GM12872 (cell line): ENCODE data around the gene RAP1GDS1.

Source experiments
- CTCF ChIP-seq: IDR thresholded peaks from 3 replicates; pipeline ENCODE4 v1.5.1; 2011; ENCODE audit warnings: low read depth, mild to moderate bottlenecking, low read length, moderate library complexity; ENCODE audit not compliant: insufficient read depth

Gene RAP1GDS1

GRCh38 chr4:98334461-98334860 is 73.3 kb downstream of the RAP1GDS1 start:
- no peak for TF ChIP-seq CTCF

GRCh38 chr4:98338761-98339438 is 77.7 kb downstream of the RAP1GDS1 start:
- TF ChIP-seq CTCF = no peak

- no peak for TF ChIP-seq CTCF
These were observed 80.1 kb downstream of the RAP1GDS1 start for GRCh38 chr4:98341309-98341708.

- TF ChIP-seq CTCF = no peak
These were observed 82.4 kb downstream of the RAP1GDS1 start for GRCh38 chr4:98343626-98344025.

- no peak for TF ChIP-seq CTCF
These were observed 84.7 kb downstream of the RAP1GDS1 start for GRCh38 chr4:98345838-98346237.

GRCh38 chr4:98352396-98352795 is 91.2 kb downstream of the RAP1GDS1 start:
- TF ChIP-seq CTCF = no peak

- no peak for TF ChIP-seq CTCF
These were observed 91.8 kb downstream of the RAP1GDS1 start for GRCh38 chr4:98352940-98353339.
